ENCODE data around the gene FRZB.

DNA sequence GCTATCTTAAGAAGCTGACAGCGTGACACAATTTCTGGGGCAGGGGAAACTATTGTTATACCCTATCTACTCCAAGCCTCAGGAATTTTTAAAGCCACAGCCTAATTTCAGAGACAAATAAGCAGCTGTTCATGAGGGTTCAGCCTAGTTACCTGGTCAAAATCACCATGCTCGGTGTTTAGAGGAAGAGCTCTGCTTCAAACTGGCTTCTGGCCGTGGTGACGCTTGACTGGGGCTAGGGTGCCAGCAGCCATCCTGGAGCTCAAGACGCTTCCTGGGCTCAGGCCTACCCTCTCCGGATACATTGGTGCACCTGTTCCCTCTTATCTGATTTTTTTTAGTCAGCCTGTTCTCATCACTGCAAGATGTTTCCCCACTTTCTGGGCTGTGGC, 41.7 kb downstream of the FRZB start:
- TF ChIP-seq POLR2A (IDR thresholded peaks at IDR 0.05) = no peak
- TF ChIP-seq, protein P1, sequence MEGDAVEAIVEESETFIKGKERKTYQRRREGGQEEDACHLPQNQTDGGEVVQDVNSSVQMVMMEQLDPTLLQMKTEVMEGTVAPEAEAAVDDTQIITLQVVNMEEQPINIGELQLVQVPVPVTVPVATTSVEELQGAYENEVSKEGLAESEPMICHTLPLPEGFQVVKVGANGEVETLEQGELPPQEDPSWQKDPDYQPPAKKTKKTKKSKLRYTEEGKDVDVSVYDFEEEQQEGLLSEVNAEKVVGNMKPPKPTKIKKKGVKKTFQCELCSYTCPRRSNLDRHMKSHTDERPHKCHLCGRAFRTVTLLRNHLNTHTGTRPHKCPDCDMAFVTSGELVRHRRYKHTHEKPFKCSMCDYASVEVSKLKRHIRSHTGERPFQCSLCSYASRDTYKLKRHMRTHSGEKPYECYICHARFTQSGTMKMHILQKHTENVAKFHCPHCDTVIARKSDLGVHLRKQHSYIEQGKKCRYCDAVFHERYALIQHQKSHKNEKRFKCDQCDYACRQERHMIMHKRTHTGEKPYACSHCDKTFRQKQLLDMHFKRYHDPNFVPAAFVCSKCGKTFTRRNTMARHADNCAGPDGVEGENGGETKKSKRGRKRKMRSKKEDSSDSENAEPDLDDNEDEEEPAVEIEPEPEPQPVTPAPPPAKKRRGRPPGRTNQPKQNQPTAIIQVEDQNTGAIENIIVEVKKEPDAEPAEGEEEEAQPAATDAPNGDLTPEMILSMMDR (IDR thresholded peaks at IDR 0.05) = no peak

Data from lower leg skin (tissue), 3 donors.